Spinal cord (tissue), 10 donors: ENCODE measurements around the gene QSOX1. TPM values are rescaled to one million over a fixed set of nuclear protein-coding genes. Genes with fewer than 3 reads are reported as not detected.

ENCODE experiments used
- DNase-seq, 6 donors: peaks; one replicate each; pipeline versions ENCODE4 v3.0.0 to v3.0.0-alpha.2; 2013 to 2015; ENCODE audit warnings: low spot score in 6 of 6, low read depth in 4 of 6
- H3K27ac ChIP-seq: one replicate; pipeline ENCODE4 v1.5.1; 2013; ENCODE audit warnings: low read depth, low read length, control low read depth
- H3K27me3 ChIP-seq: one replicate; pipeline ENCODE4 v1.6.1; 2013; ENCODE audit warnings: low read length; ENCODE audit not compliant: control insufficient read depth, insufficient read depth
- H3K36me3 ChIP-seq: one replicate; pipeline ENCODE4 v1.6.1; 2013; ENCODE audit warnings: low read length; ENCODE audit not compliant: control insufficient read depth, insufficient read depth
- H3K4me1 ChIP-seq: one replicate; pipeline ENCODE4 v1.6.1; 2013; ENCODE audit warnings: low read length; ENCODE audit not compliant: control insufficient read depth, insufficient read depth
- H3K4me3 ChIP-seq: one replicate; pipeline ENCODE4 v1.5.1; 2013; ENCODE audit warnings: low read depth, low read length, control low read depth
- H3K9me3 ChIP-seq: one replicate; pipeline ENCODE4 v1.6.1; 2013; ENCODE audit warnings: low read length; ENCODE audit not compliant: control insufficient read depth, insufficient read depth
- WGBS: methylation state at CpG from one replicate; pipeline ENCODE4 v1.1.5; 2013; ENCODE audit warnings: missing lambda C conversion rate; ENCODE audit not compliant: insufficient coverage; 5-methylcytosine and 5-hydroxymethylcytosine counted together
- polyA plus RNA-seq, 2 donors: library from polyadenylated mRNA; unstranded; fragments of 120-200 nt; gene quantifications; one replicate each; pipeline ENCODE4 v1.2.1, GENCODE V29; 2013; ENCODE audit not compliant: insufficient read length in 2 of 2
- total RNA-seq, 2 donors: library from RNA; depleted of rRNA in 1 of 2; stranded (reverse); fragments of 120-200 nt in 1 of 2; fragments of >200 nt in 1 of 2; gene quantifications; one replicate each; pipeline versions ENCODE4 v1.2.3 to v1.2.4, GENCODE V29; 2013 to 2014
- donor health status: healthy.

The QSOX1 gene
- total and polyA plus RNA-seq, 4 donors, result 25.0 to 46.5 (median 32.7) TPM

GRCh38 chr1:180185281-180185680, 30.6 kb downstream of the QSOX1 start:
- H3K27ac ChIP-seq, result no peak overlapping the region
- H3K27me3 ChIP-seq, result peaks cover 11% of the 10 kb centered on the region
- no peak overlapping the region for H3K4me3 ChIP-seq
- H3K36me3 ChIP-seq, result peaks cover 73% of the 10 kb centered on the region
- no peaks in the 10 kb centered on the region for H3K9me3 ChIP-seq
- H3K4me1 ChIP-seq, result peaks cover 34% of the 10 kb centered on the region
- WGBS, result 96% methylated on average over 4 of the region's 5 CpGs
- no peak for DNase-seq

GRCh38 chr1:180185971-180186645, 31.4 kb downstream of the QSOX1 start:
- peaks cover 11% of the 10 kb centered on the region for H3K27me3 ChIP-seq
- peaks cover 34% of the 10 kb centered on the region for H3K4me1 ChIP-seq
- H3K36me3 ChIP-seq, result peaks cover 80% of the 10 kb centered on the region
- WGBS, result 100% methylated on average over 8 of the region's 9 CpGs
- no peak for DNase-seq
- no peaks in the 10 kb centered on the region for H3K9me3 ChIP-seq
- no peak overlapping the region for H3K4me3 ChIP-seq
- H3K27ac ChIP-seq, result no peak overlapping the region

- Histone ChIP-seq H3K36me3 (peaks cover 86% of the 10 kb centered on the region), H3K27me3 (peaks cover 11% of the 10 kb centered on the region), H3K4me1 (peaks cover 32% of the 10 kb centered on the region), H3K4me3 (no peak overlapping the region), H3K27ac (no peak overlapping the region), H3K9me3 (no peaks in the 10 kb centered on the region)
- WGBS, result 48% methylated on average over 8 of the region's 8 CpGs
- DNase-seq, result no peak
Observed at GRCh38 chr1:180186831-180187230, 32.2 kb downstream of the QSOX1 start.

DNA sequence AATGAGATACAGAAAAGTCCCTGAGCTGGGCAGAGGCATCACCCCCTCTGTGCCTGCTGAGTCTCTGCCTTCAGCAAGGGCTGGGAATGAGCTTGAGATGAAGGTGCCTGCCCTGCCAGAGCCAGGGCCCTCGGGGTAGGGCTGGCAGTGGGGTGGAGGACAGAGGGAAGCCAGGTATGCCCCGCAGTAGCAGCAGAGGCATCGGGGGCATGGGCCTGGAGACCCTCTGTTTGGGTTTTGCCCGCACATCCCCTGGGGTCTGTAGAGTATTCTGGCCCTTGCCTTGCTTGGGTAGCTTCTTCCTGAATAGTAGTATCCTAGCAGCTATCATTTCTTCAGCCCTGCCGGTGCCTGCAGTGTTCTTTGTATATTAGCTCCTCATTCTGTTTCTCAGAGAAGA, 33.0 kb downstream of the QSOX1 start:
- 79% methylated on average over 3 of the region's 5 CpGs for WGBS
- Histone ChIP-seq H3K27me3 (peaks cover 11% of the 10 kb centered on the region), H3K4me1 (peaks cover 24% of the 10 kb centered on the region), H3K36me3 (peaks cover 86% of the 10 kb centered on the region), H3K4me3 (no peak overlapping the region), H3K27ac (no peak overlapping the region), H3K9me3 (no peaks in the 10 kb centered on the region)
- no peak for DNase-seq

DNA sequence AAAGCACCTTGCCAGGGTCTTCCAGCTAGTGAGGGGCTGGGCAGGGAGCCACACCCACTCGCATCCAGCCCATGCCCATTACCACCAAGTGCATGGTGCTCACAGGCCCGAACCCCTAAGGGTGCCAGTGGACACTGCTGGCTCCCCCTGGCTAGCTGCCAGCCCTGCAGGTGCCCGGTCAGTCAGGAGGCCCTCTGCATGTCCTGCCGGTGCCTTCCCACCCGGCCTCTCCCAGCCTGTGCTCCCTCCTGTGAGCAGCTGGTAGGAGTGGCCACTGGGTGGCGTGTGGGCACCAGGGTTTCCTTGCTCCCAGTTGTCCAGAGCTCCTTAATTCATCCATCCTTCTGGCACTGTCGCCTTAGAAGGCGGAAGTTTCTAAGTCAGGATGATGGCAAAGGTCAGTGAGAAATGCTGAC, 33.4 kb downstream of the QSOX1 start:
- peaks cover 86% of the 10 kb centered on the region for H3K36me3 ChIP-seq
- H3K9me3 ChIP-seq, result no peaks in the 10 kb centered on the region
- peaks cover 11% of the 10 kb centered on the region for H3K27me3 ChIP-seq
- DNase-seq, result peak in 2 of 6 donors; percentile 80 to 84
- WGBS, result 38% methylated on average over 7 of the region's 8 CpGs
- H3K27ac ChIP-seq, result no peak overlapping the region
- peaks cover 19% of the 10 kb centered on the region for H3K4me1 ChIP-seq
- no peak overlapping the region for H3K4me3 ChIP-seq

- Histone ChIP-seq H3K27me3 (peaks cover 11% of the 10 kb centered on the region), H3K4me3 (no peak overlapping the region), H3K4me1 (peaks cover 15% of the 10 kb centered on the region), H3K36me3 (peaks cover 87% of the 10 kb centered on the region), H3K9me3 (no peaks in the 10 kb centered on the region), H3K27ac (no peak overlapping the region)
- DNase-seq, result no peak
- 79% methylated on average over 4 of the region's 8 CpGs for WGBS
Observed at GRCh38 chr1:180188684-180189175, 34.1 kb downstream of the QSOX1 start.

DNA sequence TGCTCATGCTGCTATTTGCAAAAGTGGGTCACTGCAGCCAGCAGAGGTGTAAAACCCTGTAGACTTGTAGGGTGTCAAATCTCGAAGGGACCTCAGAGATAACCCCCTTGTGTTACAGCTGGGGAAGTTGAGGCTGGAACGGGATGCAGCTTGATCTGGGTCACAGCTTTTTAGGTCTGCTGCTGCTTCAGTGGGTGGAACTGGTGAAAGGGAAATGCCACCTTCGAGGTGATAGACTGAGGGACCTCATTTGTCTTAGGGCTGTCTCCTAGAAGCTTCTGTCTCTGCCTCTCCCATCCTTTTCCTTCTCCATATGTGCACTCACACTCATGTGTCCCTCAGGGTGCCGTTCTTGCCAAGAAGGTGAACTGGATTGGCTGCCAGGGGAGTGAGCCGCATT, 35.4 kb downstream of the QSOX1 start:
- Histone ChIP-seq H3K4me3 (no peak overlapping the region), H3K36me3 (peaks cover 90% of the 10 kb centered on the region), H3K4me1 (peaks cover 15% of the 10 kb centered on the region), H3K9me3 (no peaks in the 10 kb centered on the region), H3K27me3 (peaks cover 8% of the 10 kb centered on the region), H3K27ac (no peak overlapping the region)
- 100% methylated on average over 5 of the region's 5 CpGs for WGBS
- no peak for DNase-seq

- WGBS, result 93% methylated on average over 7 of the region's 7 CpGs
- Histone ChIP-seq H3K36me3 (peaks cover 90% of the 10 kb centered on the region), H3K27me3 (peaks cover 6% of the 10 kb centered on the region)
Observed at GRCh38 chr1:180192172-180192571, 37.5 kb downstream of the QSOX1 start.

GRCh38 chr1:180193141-180194047, 38.7 kb downstream of the QSOX1 start:
- H3K36me3 ChIP-seq, result peaks cover 88% of the 10 kb centered on the region
- DNase-seq, result no peak
- H3K9me3 ChIP-seq, result no peaks in the 10 kb centered on the region
- H3K4me3 ChIP-seq, result no peak overlapping the region
- H3K27me3 ChIP-seq, result peaks cover 2% of the 10 kb centered on the region
- no peak overlapping the region for H3K27ac ChIP-seq
- WGBS, result 96% methylated on average over 18 of the region's 18 CpGs
- H3K4me1 ChIP-seq, result no peaks in the 10 kb centered on the region

More at GRCh38 chr1:180192172-180192571, 37.5 kb downstream of the QSOX1 start:
- no peak for DNase-seq
- no peaks in the 10 kb centered on the region for H3K9me3 ChIP-seq
- H3K27ac ChIP-seq, result no peak overlapping the region
- H3K4me1 ChIP-seq, result peaks cover 4% of the 10 kb centered on the region
- H3K4me3 ChIP-seq, result no peak overlapping the region
